HepG2 (cell line): ENCODE results near the gene APOC1. TPM values are rescaled to one million over a fixed set of nuclear protein-coding genes. Genes with fewer than 3 reads are reported as not detected.

Experiments used
- CBX5 ChIP-seq: sonication (generic); formaldehyde crosslinking; IDR thresholded peaks from 2 replicates; pipeline ENCODE4 v1.4.0; 2020; ENCODE audit warnings: missing genetic modification reagents, borderline replicate concordance
- FOXO4 ChIP-seq: sonication (generic); formaldehyde crosslinking; conservative IDR thresholded peaks from 2 replicates; pipeline ENCODE4 v1.8.1; 2023; ENCODE audit warnings: missing genetic modification reagents
- HNRNPL ChIP-seq: fragments of 200-400 bp; formaldehyde crosslinking; IDR thresholded peaks from 2 replicates; pipeline ENCODE4 v1.6.1; 2017; ENCODE audit warnings: mild to moderate bottlenecking, low read depth, low read length
- KAT7 ChIP-seq: IDR thresholded peaks from 2 replicates; pipeline ENCODE4 v1.6.1; 2018; ENCODE audit warnings: borderline replicate concordance, missing compliant biosample characterization
- PHF21A ChIP-seq: sonication (generic); formaldehyde crosslinking; IDR thresholded peaks from 2 replicates; pipeline ENCODE4 v1.5.0; 2020; ENCODE audit warnings: mild to moderate bottlenecking, missing genetic modification reagents
- POLR2AphosphoS5 ChIP-seq: IDR thresholded peaks from 2 replicates; pipeline ENCODE4 v1.6.1; 2012; ENCODE audit warnings: low read depth, low read length
- RARA ChIP-seq: IDR thresholded peaks from 2 replicates; pipeline ENCODE4 v1.6.1; 2016; ENCODE audit warnings: missing genetic modification reagents, missing compliant biosample characterization
- SNAPC4 ChIP-seq: sonication (generic); formaldehyde crosslinking; IDR thresholded peaks from 2 replicates; pipeline ENCODE4 v1.4.0; 2020; ENCODE audit warnings: mild to moderate bottlenecking, missing genetic modification reagents
- ZBTB37 ChIP-seq: sonication (generic); formaldehyde crosslinking; IDR thresholded peaks from 2 replicates; pipeline ENCODE4 v1.4.0; 2020; ENCODE audit warnings: mild to moderate bottlenecking, missing genetic modification reagents
- ZBTB40 ChIP-seq, 2 experiments: fragments of 450-650 bp in 1 of 2; sonication (generic) in 1 of 2; formaldehyde crosslinking in 1 of 2; IDR thresholded peaks; 2 replicates each; pipeline versions ENCODE4 v1.6.1 to v1.8.0; 2016 to 2022; ENCODE audit warnings: antibody characterized with exemption in 1 of 2, mild to moderate bottlenecking in 1 of 2, missing genetic modification reagents in 1 of 2
- ZNF674 ChIP-seq: sonication (generic); formaldehyde crosslinking; IDR thresholded peaks from 2 replicates; pipeline ENCODE4 v1.5.0; 2020; ENCODE audit warnings: low read depth, mild to moderate bottlenecking, missing genetic modification reagents
- ZNF772 ChIP-seq: sonication (generic); formaldehyde crosslinking; IDR thresholded peaks from 2 replicates; pipeline ENCODE4 v1.5.0; 2020; ENCODE audit warnings: mild to moderate bottlenecking, missing genetic modification reagents
- polyA plus RNA-seq, 8 experiments: library from polyadenylated mRNA; depleted of rRNA in 3 of 8; stranded (reverse) in 7 of 8; unstranded in 1 of 8; fragments of >200 nt; fragmentation: Illumina TruSeq in 4 of 8; extraction: Trizol in 4 of 8; gene quantifications; 2 replicates each; pipeline versions ENCODE4 v1.2.1 to v1.2.3, GENCODE V29; 2011 to 2016; ENCODE audit warnings: low read depth in 4 of 8, missing spikeins in 1 of 8, mixed read lengths in 1 of 8; ENCODE audit not compliant: insufficient read depth in 1 of 8
- total RNA-seq, 5 experiments: library from RNA; depleted of rRNA; stranded (reverse); fragments of >200 nt; fragmentation: Illumina TruSeq; extraction: Trizol; gene quantifications; 2 replicates each; pipeline ENCODE4 v1.2.3, GENCODE V29; 2016; ENCODE audit warnings: low read depth in 1 of 5

The APOC1 gene
- total and polyA plus RNA-seq, 2 of the 13 experiments (the other 11 are each of a cell fraction or from before 2014, with no cell fraction given) = 600 to 1,235 TPM

- TF ChIP-seq PHF21A (CRISPR knock-in tag) (peak; percentile 81; the same call in 1 of the 2 replicates), FOXO4 (CRISPR knock-in tag) (no peak), CBX5 (CRISPR knock-in tag) (peak; percentile 66; the same call in 1 of the 2 replicates), RARA (CRISPR knock-in tag) (peak; percentile 99), ZNF674 (CRISPR knock-in tag) (no peak), KAT7 (CRISPR knock-in tag) (peak; percentile 43; the same call in 1 of the 2 replicates), ZNF772 (CRISPR knock-in tag) (no peak), SNAPC4 (CRISPR knock-in tag) (no peak), ZBTB40 (IDR thresholded peaks at IDR 0.05) (no peak), ZBTB40 (CRISPR knock-in tag; IDR thresholded peaks at IDR 0.05) (0 out of 2 replicates have a peak, but pooled peaks have one; percentile 21), ZBTB37 (CRISPR knock-in tag) (peak; percentile 50; the same call in 1 of the 2 replicates), POLR2AphosphoS5 (0 out of 2 replicates have a peak, but pooled peaks have one; percentile 12), HNRNPL (peak; percentile 94)
Observed at GRCh38 chr19:44912854-44913253, 1.6 kb upstream of the APOC1 start (continued).
